ENCODE results near the gene KRT71. TPM values are rescaled to one million over a fixed set of nuclear protein-coding genes. Genes with fewer than 3 reads are reported as not detected.

KRT71 gene
- total RNA-seq, 1 experiment from 2014 or later: not detected

GRCh38 chr12:52601671-52602070 is 48.7 kb upstream of the KRT71 start (continued):
- TF ChIP-seq E2F1 (CRISPR knock-in tag; IDR thresholded peaks at IDR 0.05): no peak

- H3K27me3 Mint-ChIP-seq (ENCODE audit: low read depth): peaks cover 37% of the 10 kb centered on the region
- peak; percentile 43; the same call in 1 of the 2 replicates for ATAC-seq
Observed at GRCh38 chr12:52600941-52601481, 48.1 kb upstream of the KRT71 start, which contains the start of gene KRT72. TSS of gene KRT72 (minus strand) at chr12:52601463. CDS start at chr12:52601452, 11 bp downstream.

GRCh38 chr12:52600475-52600874 is 47.5 kb upstream of the KRT71 start:
- no peak overlapping the region for H3K27ac Mint-ChIP-seq
- ATAC-seq (no peak), DNase-seq (ENCODE audit: low spot score) (no peak)
- H3K4me3 Mint-ChIP-seq: no peak overlapping the region
- POLR2A ChIA-PET: interaction anchor here (1.1 kb wide), 1 partner anchor 10 kb away, joined by 3 read pairs; no protein-coding TSS in a partner anchor
- peaks cover 37% of the 10 kb centered on the region for H3K27me3 Mint-ChIP-seq (ENCODE audit: low read depth)
- TF ChIP-seq TP53 (CRISPR knock-in tag; IDR thresholded peaks at IDR 0.05): no peak
- no peak for TF ChIP-seq SMAD4 (CRISPR knock-in tag; IDR thresholded peaks at IDR 0.05)
- TF ChIP-seq CREM (CRISPR knock-in tag; IDR thresholded peaks at IDR 0.05): no peak
- no peak for TF ChIP-seq ETV6 (CRISPR knock-in tag; IDR thresholded peaks at IDR 0.05)
- TF ChIP-seq ARID4B (CRISPR knock-in tag; IDR thresholded peaks at IDR 0.05; ENCODE audit: borderline replicate concordance): no peak
- no peak for TF ChIP-seq ELF4 (CRISPR knock-in tag; IDR thresholded peaks at IDR 0.05; ENCODE audit: low read depth)
- no peak for TF ChIP-seq IRF2 (CRISPR knock-in tag; IDR thresholded peaks at IDR 0.05; ENCODE audit: borderline replicate concordance, low read depth)
- no peaks in the 10 kb centered on the region for H3K36me3 Mint-ChIP-seq
- H3K9me3 Mint-ChIP-seq: no peaks in the 10 kb centered on the region
- CTCF ChIA-PET: interaction anchor here (0.5 to 2.1 kb wide), 3 partner anchors 10 to 270 kb away, joined by 3 to 8 read pairs (median 4); no protein-coding TSS in a partner anchor
- no peaks in the 10 kb centered on the region for H3K4me1 Mint-ChIP-seq

More at GRCh38 chr12:52600941-52601481, 48.1 kb upstream of the KRT71 start, which contains the start of gene KRT72:
- TF ChIP-seq ZBTB43 (CRISPR knock-in tag; IDR thresholded peaks at IDR 0.05) (no peak), NR2C2 (CRISPR knock-in tag; IDR thresholded peaks at IDR 0.05) (no peak), AFF4 (CRISPR knock-in tag; IDR thresholded peaks at IDR 0.05; ENCODE audit: borderline replicate concordance) (no peak), PREB (CRISPR knock-in tag; IDR thresholded peaks at IDR 0.05; ENCODE audit: borderline replicate concordance) (no peak), ZNF423 (CRISPR knock-in tag; IDR thresholded peaks at IDR 0.05) (no peak)
- H3K4me3 Mint-ChIP-seq: peak within 1 kb of the TSS; percentile 37; the same call in 1 of the 2 replicates
- H3K9me3 Mint-ChIP-seq: no peaks in the 10 kb centered on the region
- H3K4me1 Mint-ChIP-seq: no peaks in the 10 kb centered on the region
- no peak within 1 kb of the TSS for H3K27ac Mint-ChIP-seq
- POLR2A ChIA-PET: no interaction called here
- DNase-seq (ENCODE audit: low spot score): peak; percentile 62
- no peaks in the 10 kb centered on the region for H3K36me3 Mint-ChIP-seq
- CTCF ChIA-PET: interaction anchor here (0.5 to 2.1 kb wide), 4 partner anchors 9 to 279 kb away, joined by 3 to 8 read pairs (median 4); no protein-coding TSS in a partner anchor

Data from WTC11 (cell line).